IPS-18c (cell line): ENCODE results near the gene DMXL2.
"Not testable (repeated sequence)": the region's sequence is repeated elsewhere in the genome, so short reads cannot be mapped to it uniquely, and the experiment has no call there.

Experiments used
- H3K4me3 ChIP-seq: 2 replicates; pipeline ENCODE4 v1.7.0; 2013; ENCODE audit warnings: low read depth, mild to moderate bottlenecking, low read length, moderate library complexity; ENCODE audit not compliant: insufficient read depth
- H3K9me3 ChIP-seq: one replicate; pipeline ENCODE4 v1.6.1; 2013; ENCODE audit warnings: mild to moderate bottlenecking, low read length, moderate library complexity; ENCODE audit not compliant: control insufficient read depth, insufficient read depth

The DMXL2 gene

GRCh38 chr15:51483520-51483919 is 139.1 kb downstream of the DMXL2 start:
- H3K9me3 ChIP-seq = no peaks in the 10 kb centered on the region
- H3K4me3 ChIP-seq = no peak overlapping the region

GRCh38 chr15:51475736-51476135 is 146.8 kb downstream of the DMXL2 start:
- no peaks in the 10 kb centered on the region for H3K9me3 ChIP-seq
- no peak overlapping the region for H3K4me3 ChIP-seq

DNA sequence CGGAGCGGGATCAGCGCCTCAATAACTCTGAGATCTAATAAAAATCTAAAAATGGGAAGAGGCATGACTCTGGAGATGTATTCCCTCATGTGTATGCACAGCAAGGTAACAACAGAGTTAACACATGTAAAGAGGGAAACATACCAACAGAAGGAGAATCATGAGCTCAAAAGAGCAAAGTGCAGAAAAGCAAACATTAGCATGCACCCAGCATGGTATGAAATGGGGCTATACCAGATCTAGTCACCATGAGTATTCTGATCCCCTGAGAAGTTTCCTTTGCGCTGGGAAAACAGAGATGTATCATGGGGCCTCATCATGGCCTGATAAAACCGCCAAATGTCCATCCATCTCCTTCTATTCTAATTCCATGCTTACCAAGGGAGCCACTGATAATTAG is 152.1 kb downstream of the DMXL2 start:
- Histone ChIP-seq H3K9me3 (no peaks in the 10 kb centered on the region), H3K4me3 (no peak overlapping the region)

GRCh38 chr15:51460796-51461195 is 161.8 kb downstream of the DMXL2 start:
- H3K4me3 ChIP-seq = no peak overlapping the region
- H3K9me3 ChIP-seq = no peaks in the 10 kb centered on the region

DNA sequence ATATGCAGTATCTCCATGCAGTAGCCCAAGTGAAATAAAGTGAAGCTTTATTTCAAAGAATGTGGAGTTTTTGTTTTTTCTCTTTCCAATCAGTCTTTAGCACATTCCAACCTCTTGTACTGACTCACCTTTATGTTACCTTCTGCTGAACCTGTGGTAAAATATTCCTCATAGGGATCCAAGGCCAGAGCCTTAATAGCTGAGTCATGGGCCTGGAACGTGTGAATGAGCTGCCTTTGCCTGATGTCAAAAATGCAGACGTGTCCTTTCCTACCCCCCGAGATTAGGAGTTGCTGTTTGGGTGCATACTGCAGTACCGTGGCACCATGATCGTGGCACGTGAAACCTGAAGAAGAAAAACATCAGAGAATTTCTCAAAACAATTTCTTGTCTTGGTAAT is 172.6 kb downstream of the DMXL2 start:
- H3K4me3 ChIP-seq = no peak overlapping the region
- no peaks in the 10 kb centered on the region for H3K9me3 ChIP-seq

GRCh38 chr15:51448622-51449399 is 173.8 kb downstream of the DMXL2 start:
- no peak overlapping the region for H3K4me3 ChIP-seq
- no peaks in the 10 kb centered on the region for H3K9me3 ChIP-seq

- Histone ChIP-seq H3K4me3 (no peak overlapping the region), H3K9me3 (no peaks in the 10 kb centered on the region)
Observed at GRCh38 chr15:51447855-51448621, 174.5 kb downstream of the DMXL2 start.

DNA sequence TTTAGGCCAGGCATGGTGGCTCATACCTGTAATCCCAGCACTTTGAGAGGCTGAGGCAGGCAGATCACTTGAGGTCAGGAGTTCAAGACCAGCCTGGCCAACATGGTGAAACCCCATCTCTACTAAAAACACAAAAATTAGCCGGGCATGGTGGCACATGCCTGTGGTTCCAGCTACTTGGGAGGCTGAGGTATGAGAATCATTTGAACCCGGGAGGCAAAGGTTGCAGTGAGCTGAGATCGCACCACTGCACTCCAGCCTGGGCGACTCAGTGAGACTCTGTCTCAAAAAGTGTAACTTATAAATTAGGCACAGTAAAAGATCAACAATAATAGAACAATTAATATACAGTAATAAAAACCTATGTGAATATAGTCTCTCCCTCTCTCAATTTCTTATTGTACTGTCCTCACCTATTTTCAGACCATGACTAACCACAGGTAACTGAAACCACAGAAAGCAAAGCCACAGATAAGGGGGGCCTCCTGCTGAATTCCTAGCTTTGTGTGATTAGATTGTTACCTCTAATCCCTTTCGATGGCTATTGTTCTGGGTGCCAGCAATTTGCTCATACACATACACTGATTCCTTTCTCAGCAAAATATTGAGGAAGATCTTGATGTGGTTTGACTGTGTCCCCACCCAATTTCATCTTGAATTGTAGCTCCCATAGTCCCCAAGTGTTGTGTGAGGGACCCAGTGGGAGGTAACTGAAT is 176.4 kb downstream of the DMXL2 start:
- H3K9me3 ChIP-seq = not testable (repeated sequence)

GRCh38 chr15:51444807-51445206 is 177.8 kb downstream of the DMXL2 start:
- Histone ChIP-seq H3K9me3 (no peaks in the 10 kb centered on the region), H3K4me3 (no peak overlapping the region)

More for the DNA sequence above, 176.4 kb downstream of the DMXL2 start:
- not testable (repeated sequence) for H3K4me3 ChIP-seq

GRCh38 chr15:51444112-51444511 is 178.5 kb downstream of the DMXL2 start:
- no peaks in the 10 kb centered on the region for H3K9me3 ChIP-seq

DNA sequence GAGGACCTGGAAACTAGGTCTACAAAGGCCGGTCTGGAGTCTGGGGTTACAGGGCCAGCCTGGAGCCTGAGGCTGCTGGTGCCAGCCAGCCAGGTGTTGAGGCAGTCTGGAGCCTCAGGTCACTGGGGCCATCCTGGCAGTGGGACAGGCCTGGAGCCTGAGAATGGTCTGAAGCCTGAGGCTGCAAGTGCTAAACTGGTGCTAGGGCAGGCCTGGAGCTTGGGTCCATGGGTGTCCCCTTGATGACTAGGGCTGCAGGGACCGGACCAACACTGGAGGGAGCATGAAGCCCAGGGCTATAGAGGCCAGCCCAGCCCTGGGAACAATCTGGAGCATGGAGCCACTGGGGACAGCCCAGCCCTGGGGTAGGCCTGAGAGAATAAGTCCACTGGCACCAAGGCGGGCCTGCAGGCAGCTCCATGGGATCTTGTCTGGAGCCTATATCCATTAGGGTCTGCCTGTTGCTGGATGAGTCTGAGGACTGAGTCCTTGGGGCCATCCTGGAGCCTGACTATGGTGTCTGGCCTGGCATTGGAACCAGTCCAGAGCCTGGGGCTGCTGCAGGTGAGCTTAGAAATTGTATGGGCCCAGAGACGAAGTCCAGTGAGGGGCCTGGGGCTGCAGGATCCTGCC is 179.2 kb downstream of the DMXL2 start:
- Histone ChIP-seq H3K4me3 (no peak overlapping the region), H3K9me3 (no peaks in the 10 kb centered on the region)

More at GRCh38 chr15:51444112-51444511, 178.5 kb downstream of the DMXL2 start:
- no peak overlapping the region for H3K4me3 ChIP-seq

DNA sequence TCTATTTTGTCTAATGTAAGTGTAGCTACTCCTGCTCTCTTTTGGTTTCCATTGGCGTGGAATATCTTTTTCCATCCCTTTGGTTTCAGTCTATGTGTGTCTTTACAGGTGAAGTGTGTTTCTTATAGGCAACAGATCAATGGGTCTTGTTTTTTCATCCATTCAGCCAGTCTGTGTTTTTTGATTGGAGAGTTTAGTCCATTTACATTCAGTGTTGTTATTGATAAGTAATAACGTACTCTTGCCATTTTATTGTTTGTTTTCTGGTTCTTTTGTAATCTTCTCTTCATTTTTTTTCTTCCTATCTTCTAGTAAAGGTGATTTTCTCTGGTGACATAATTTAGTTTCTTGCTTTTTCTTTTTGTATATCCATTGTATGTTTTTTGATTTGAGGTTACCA is 184.0 kb downstream of the DMXL2 start:
- Histone ChIP-seq H3K9me3 (no peaks in the 10 kb centered on the region), H3K4me3 (no peak overlapping the region)

DNA sequence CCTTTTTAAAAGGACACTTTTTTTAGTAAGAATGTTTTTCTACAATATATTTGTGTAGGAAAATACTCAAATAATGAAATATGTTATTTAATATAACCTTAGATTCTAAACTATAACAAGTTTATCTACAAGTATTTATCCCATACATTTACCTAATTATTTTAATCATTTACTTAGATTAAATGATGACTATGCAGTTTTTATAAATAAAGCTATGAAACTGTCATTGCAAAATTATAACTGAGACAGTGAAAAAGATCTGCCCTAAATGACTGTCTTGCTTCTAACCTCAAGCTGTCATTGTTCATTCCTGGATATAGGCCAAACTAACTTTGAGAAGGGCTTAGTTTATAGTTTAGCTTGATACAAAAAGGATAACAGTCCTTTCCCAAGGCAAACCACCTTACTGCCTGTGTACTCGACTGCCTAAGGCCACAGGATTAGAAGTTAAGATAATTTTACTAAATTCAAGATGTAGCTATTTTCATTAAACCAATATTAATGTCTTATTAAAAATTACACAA is 197.0 kb downstream of the DMXL2 start:
- H3K9me3 ChIP-seq = no peaks in the 10 kb centered on the region
- no peak overlapping the region for H3K4me3 ChIP-seq

- Histone ChIP-seq H3K9me3 (no peaks in the 10 kb centered on the region), H3K4me3 (no peak overlapping the region)
Observed at GRCh38 chr15:51424780-51425179, 197.8 kb downstream of the DMXL2 start.

GRCh38 chr15:51423040-51423439 is 199.5 kb downstream of the DMXL2 start:
- H3K9me3 ChIP-seq, H3K4me3 ChIP-seq: not testable (repeated sequence)

DNA sequence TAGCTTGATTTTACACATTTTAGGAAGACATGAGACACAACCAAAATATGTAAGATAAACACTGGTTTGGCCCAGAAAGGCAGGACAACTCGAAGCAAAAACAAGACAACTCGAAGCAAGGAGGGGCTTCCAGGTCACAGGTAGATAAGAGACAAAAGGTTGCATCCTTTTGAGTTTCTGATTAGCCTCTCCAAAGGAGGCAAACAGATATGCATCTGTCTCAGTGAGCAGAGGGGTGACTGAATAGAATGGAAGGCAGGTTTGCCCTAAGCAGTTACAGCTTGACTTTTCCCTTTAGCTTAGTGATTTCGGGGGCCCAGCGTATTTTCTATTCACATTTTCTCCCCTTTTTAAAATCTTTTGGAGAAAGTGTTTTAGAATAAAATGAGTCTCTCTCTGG is 206.4 kb downstream of the DMXL2 start:
- Histone ChIP-seq H3K9me3 (no peaks in the 10 kb centered on the region), H3K4me3 (no peak overlapping the region)

DNA sequence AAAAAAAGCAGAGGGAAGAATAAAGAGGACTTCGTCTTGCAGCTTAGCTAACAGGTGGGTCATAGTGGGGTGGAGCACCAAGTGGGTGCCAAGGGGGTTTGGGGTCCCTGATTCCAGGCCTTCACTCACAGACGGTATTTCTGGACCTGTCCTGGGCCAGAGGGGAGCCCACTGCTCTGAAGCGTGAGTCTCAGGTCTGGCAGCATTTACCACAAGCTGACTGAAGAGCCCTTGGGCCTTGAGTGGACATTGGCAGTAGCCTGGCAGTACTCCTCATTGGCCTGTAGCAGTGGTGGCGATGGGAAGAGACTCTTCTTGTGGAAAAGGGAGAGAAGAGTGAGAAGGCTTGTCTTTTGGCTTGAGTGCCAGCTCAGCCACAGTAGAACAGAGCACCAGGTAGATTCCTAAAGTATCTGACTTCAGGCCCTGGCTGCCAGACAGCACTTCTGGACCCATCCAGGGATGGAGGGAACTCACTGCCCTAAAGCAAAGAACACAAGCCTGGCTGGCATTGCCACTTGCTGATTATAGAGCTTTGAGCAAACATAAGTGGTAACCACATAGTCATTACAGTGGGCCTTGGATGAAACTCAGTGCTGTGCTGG is 208.2 kb downstream of the DMXL2 start:
- Histone ChIP-seq H3K4me3 (no peak overlapping the region), H3K9me3 (no peaks in the 10 kb centered on the region)
